CD4-positive, alpha-beta T cell treated with Interleukin-12 subunit alpha and Interleukin-12 subunit beta, for 1 hour (primary cell): ENCODE results near the gene ATP8B1.
"Not testable (repeated sequence)": the region's sequence is repeated elsewhere in the genome, so short reads cannot be mapped to it uniquely, and the experiment has no call there.

ENCODE experiments used
- DNase-seq: peaks from one replicate; pipeline ENCODE4 v3.0.0-alpha.2; 2020

Gene ATP8B1

GRCh38 chr18:57651914-57652313 lies 151.2 kb downstream of the ATP8B1 start:
- no peak for DNase-seq

- DNase-seq: no peak
These were observed 153.3 kb downstream of the ATP8B1 start for GRCh38 chr18:57649556-57650500.

- DNase-seq: no peak
These were observed 154.7 kb downstream of the ATP8B1 start for GRCh38 chr18:57648414-57648813.

- DNase-seq: no peak
These were observed 158.6 kb downstream of the ATP8B1 start for GRCh38 chr18:57644540-57644939.

- DNase-seq: not testable (repeated sequence)
These were observed 159.4 kb downstream of the ATP8B1 start for GRCh38 chr18:57643726-57644125.

GRCh38 chr18:57642462-57642861 lies 160.7 kb downstream of the ATP8B1 start:
- DNase-seq: not testable (repeated sequence)

GRCh38 chr18:57640749-57641148 lies 162.4 kb downstream of the ATP8B1 start:
- DNase-seq: no peak

GRCh38 chr18:57640236-57640635 lies 162.9 kb downstream of the ATP8B1 start:
- no peak for DNase-seq

GRCh38 chr18:57635003-57635822 lies 167.9 kb downstream of the ATP8B1 start:
- DNase-seq: no peak

- no peak for DNase-seq
These were observed 171.4 kb downstream of the ATP8B1 start for GRCh38 chr18:57631697-57632096.

- no peak for DNase-seq
These were observed 172.1 kb downstream of the ATP8B1 start for GRCh38 chr18:57630754-57631595.

GRCh38 chr18:57630002-57630753 lies 172.9 kb downstream of the ATP8B1 start:
- DNase-seq: peak; percentile 95

GRCh38 chr18:57629422-57629821 lies 173.7 kb downstream of the ATP8B1 start:
- no peak for DNase-seq

GRCh38 chr18:57627488-57627887 lies 175.6 kb downstream of the ATP8B1 start:
- DNase-seq: no peak

GRCh38 chr18:57624988-57625387 lies 178.1 kb downstream of the ATP8B1 start:
- no peak for DNase-seq

GRCh38 chr18:57621246-57621604 lies 181.9 kb downstream of the ATP8B1 start:
- no peak for DNase-seq

GRCh38 chr18:57619876-57620275 lies 183.2 kb downstream of the ATP8B1 start:
- no peak for DNase-seq

- no peak for DNase-seq
These were observed 184.2 kb downstream of the ATP8B1 start for GRCh38 chr18:57618910-57619309.

- DNase-seq: no peak
These were observed 199.2 kb downstream of the ATP8B1 start for GRCh38 chr18:57603871-57604270.
